GM18909 (cell line): ENCODE results near the gene UBALD2.

Experiments used
- ATAC-seq: cut with Tn5 transposase; IDR thresholded peaks from one replicate; pipeline ENCODE4 v1.9.1; 2021; ENCODE audit warnings: mild to moderate bottlenecking; ENCODE audit not compliant: unreplicated experiment, poor library complexity

Gene UBALD2

GRCh38 chr17:76307966-76308338 lies 42.8 kb downstream of the UBALD2 start, which contains the start of gene QRICH2:
Gene QRICH2, minus strand, starts transcription at chr17:76308276. Its CDS starts 278 bp downstream, at chr17:76307998.
- ATAC-seq: no peak

- ATAC-seq: no peak
Measured at GRCh38 chr17:76309461-76309860, 44.3 kb downstream of the UBALD2 start.

GRCh38 chr17:76312735-76313134 lies 47.6 kb downstream of the UBALD2 start:
- ATAC-seq: no peak

GRCh38 chr17:76314392-76315227 lies 49.5 kb downstream of the UBALD2 start:
- no peak for ATAC-seq

GRCh38 chr17:76317535-76317934 lies 52.4 kb downstream of the UBALD2 start:
- no peak for ATAC-seq

GRCh38 chr17:76318586-76318985 lies 53.4 kb downstream of the UBALD2 start:
- ATAC-seq: no peak
